MM.1S (cell line): ENCODE measurements around the gene TMEM232.

Experiments used
- EZH2 ChIP-seq: fragments of 300-600 bp; sonication (generic); optimal IDR thresholded peaks from 2 replicates; pipeline ENCODE3; 2017; ENCODE audit warnings: low read depth, mild to moderate bottlenecking, antibody characterized with exemption, low read length, mixed read lengths
- EZH2phosphoT487 ChIP-seq: fragments of 300-600 bp; sonication (generic); IDR thresholded peaks from 2 replicates; pipeline ENCODE4 v1.6.1; 2018; ENCODE audit warnings: antibody characterized with exemption, low read length
- TF ChIP-seq, protein P1 (sequence below): fragments of 300-600 bp; sonication (generic); IDR thresholded peaks from 2 replicates; pipeline ENCODE4 v1.5.1; 2016; ENCODE audit warnings: antibody characterized with exemption, low read length, mixed read lengths

DNA sequence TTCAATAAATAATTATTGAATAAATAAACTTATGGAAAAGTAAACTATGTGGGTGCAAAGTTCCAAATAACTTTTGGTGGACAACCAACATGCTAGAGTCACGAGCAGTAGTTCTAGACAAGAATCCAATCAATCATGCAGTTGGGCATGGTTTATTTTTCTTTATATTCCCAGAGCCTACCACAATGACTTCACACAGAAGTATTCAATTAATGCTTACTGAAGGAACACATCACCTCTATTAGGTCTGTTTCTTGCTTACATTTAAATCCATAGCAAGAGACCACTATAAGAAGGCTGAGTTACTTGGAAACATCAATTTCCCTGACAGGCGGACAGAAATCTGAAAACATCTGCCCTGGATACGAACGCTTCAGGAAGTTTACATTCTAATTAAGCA is 214.2 kb downstream of the TMEM232 start:
- TF ChIP-seq EZH2 (no peak), EZH2phosphoT487 (no peak)
- TF ChIP-seq, protein P1, sequence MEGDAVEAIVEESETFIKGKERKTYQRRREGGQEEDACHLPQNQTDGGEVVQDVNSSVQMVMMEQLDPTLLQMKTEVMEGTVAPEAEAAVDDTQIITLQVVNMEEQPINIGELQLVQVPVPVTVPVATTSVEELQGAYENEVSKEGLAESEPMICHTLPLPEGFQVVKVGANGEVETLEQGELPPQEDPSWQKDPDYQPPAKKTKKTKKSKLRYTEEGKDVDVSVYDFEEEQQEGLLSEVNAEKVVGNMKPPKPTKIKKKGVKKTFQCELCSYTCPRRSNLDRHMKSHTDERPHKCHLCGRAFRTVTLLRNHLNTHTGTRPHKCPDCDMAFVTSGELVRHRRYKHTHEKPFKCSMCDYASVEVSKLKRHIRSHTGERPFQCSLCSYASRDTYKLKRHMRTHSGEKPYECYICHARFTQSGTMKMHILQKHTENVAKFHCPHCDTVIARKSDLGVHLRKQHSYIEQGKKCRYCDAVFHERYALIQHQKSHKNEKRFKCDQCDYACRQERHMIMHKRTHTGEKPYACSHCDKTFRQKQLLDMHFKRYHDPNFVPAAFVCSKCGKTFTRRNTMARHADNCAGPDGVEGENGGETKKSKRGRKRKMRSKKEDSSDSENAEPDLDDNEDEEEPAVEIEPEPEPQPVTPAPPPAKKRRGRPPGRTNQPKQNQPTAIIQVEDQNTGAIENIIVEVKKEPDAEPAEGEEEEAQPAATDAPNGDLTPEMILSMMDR, result no peak
